GM12892 (cell line): ENCODE results near the gene FTSJ1. TPM values are rescaled to one million over a fixed set of nuclear protein-coding genes. Genes with fewer than 3 reads are reported as not detected.
A peak's percentile ranks its signal among the peaks of the same experiment; 100 is the strongest.
"Not testable (repeated sequence)": the region's sequence is repeated elsewhere in the genome, so short reads cannot be mapped to it uniquely, and the experiment has no call there.

Experiments
- DNase-seq: peaks from one replicate; pipeline ENCODE4 v3.0.0; 2011; ENCODE audit not compliant: insufficient read length
- FAIRE-seq: peaks from 2 replicates; lab custom pipeline; 2011; peaks lifted over from hg19 to GRCh38; lab: Jason Lieb, UNC
- POLR2A ChIP-seq: IDR thresholded peaks from 2 replicates; pipeline ENCODE4 v1.6.1; 2011; ENCODE audit warnings: low read depth, low read length, control low read depth
- POLR2AphosphoS5 ChIP-seq: IDR thresholded peaks from 2 replicates; pipeline ENCODE4 v1.6.1; 2011; ENCODE audit warnings: low read depth, low read length, control low read depth
- TAF1 ChIP-seq: IDR thresholded peaks from 2 replicates; pipeline ENCODE4 v1.6.1; 2011; ENCODE audit warnings: low read depth, mild to moderate bottlenecking, control low read depth, low read length, borderline replicate concordance
- polyA plus RNA-seq: library from polyadenylated mRNA; unstranded; fragments of >200 nt; gene quantifications from one replicate; pipeline ENCODE4 v1.2.1, GENCODE V29; 2012; ENCODE audit warnings: missing spikeins, inconsistent platforms; ENCODE audit not compliant: missing spikeins

Gene FTSJ1
- 30.4 TPM for polyA plus RNA-seq

GRCh38 chrX:48475774-48476577 is at the start of gene FTSJ1:
TSS of gene FTSJ1 (plus strand) at chrX:48476199. CDS start at chrX:48478048, 1,849 bp downstream.
- TF ChIP-seq POLR2AphosphoS5 (peak; percentile 50; the same call in 1 of the 2 replicates), TAF1 (no peak; the same call in 1 of the 2 replicates), POLR2A (peak; percentile 73)
- peak; percentile 79 for DNase-seq
- peak; percentile 93 for FAIRE-seq

- not testable (repeated sequence) for FAIRE-seq, DNase-seq
Observed at GRCh38 chrX:48427027-48427716, 48.8 kb upstream of the FTSJ1 start.

- FAIRE-seq, DNase-seq: not testable (repeated sequence)
Observed at GRCh38 chrX:48429606-48430005, 46.4 kb upstream of the FTSJ1 start.

GRCh38 chrX:48430166-48430565 is 45.8 kb upstream of the FTSJ1 start:
- not testable (repeated sequence) for DNase-seq, FAIRE-seq

- not testable (repeated sequence) for FAIRE-seq, DNase-seq
Observed at GRCh38 chrX:48433713-48434112, 42.3 kb upstream of the FTSJ1 start.

- FAIRE-seq, DNase-seq: not testable (repeated sequence)
Observed at GRCh38 chrX:48447201-48447600, 28.8 kb upstream of the FTSJ1 start.

- no peak for FAIRE-seq
- TF ChIP-seq POLR2AphosphoS5 (no peak), POLR2A (no peak), TAF1 (no peak)
- DNase-seq: no peak
Observed at GRCh38 chrX:48450076-48450475, 25.9 kb upstream of the FTSJ1 start.

GRCh38 chrX:48451708-48452107 is 24.3 kb upstream of the FTSJ1 start:
- FAIRE-seq (no peak), DNase-seq (no peak)
- TF ChIP-seq TAF1: no peak
- TF ChIP-seq POLR2A: no peak
- no peak for TF ChIP-seq POLR2AphosphoS5

GRCh38 chrX:48456628-48457331 is 19.2 kb upstream of the FTSJ1 start:
- FAIRE-seq (no peak), DNase-seq (no peak)
- TF ChIP-seq TAF1 (no peak), POLR2AphosphoS5 (no peak), POLR2A (no peak)

GRCh38 chrX:48458711-48459110 is 17.3 kb upstream of the FTSJ1 start:
- no peak for FAIRE-seq
- TF ChIP-seq POLR2AphosphoS5 (no peak), TAF1 (no peak), POLR2A (no peak)
- DNase-seq: no peak

GRCh38 chrX:48459483-48459882 is 16.5 kb upstream of the FTSJ1 start:
- FAIRE-seq (no peak), DNase-seq (no peak)
- TF ChIP-seq TAF1: no peak
- no peak for TF ChIP-seq POLR2A
- no peak for TF ChIP-seq POLR2AphosphoS5

GRCh38 chrX:48460031-48460430 is 16.0 kb upstream of the FTSJ1 start:
- DNase-seq: no peak
- FAIRE-seq: no peak

GRCh38 chrX:48460606-48461005 is 15.4 kb upstream of the FTSJ1 start:
- FAIRE-seq (no peak), DNase-seq (no peak)
- TF ChIP-seq TAF1 (no peak), POLR2AphosphoS5 (no peak), POLR2A (no peak)

More at GRCh38 chrX:48460031-48460430, 16.0 kb upstream of the FTSJ1 start:
- TF ChIP-seq POLR2AphosphoS5 (no peak), TAF1 (no peak), POLR2A (no peak)
